H9 (cell line): ENCODE measurements around the gene TPD52L1. TPM values are rescaled to one million over a fixed set of nuclear protein-coding genes. Genes with fewer than 3 reads are reported as not detected.

ENCODE experiments used
- DNase-seq: peaks from one replicate; pipeline ENCODE4 v3.0.0-alpha.2; 2017
- H2AFZ ChIP-seq: one replicate; pipeline ENCODE4 v1.6.1; 2013; ENCODE audit warnings: mild to moderate bottlenecking, low read length, control low read depth, moderate library complexity
- H2AK5ac ChIP-seq: 2 replicates; pipeline ENCODE4 v1.6.1; 2013; ENCODE audit warnings: low read length, control low read depth, mixed read lengths; ENCODE audit not compliant: insufficient read length
- H2BK120ac ChIP-seq: one replicate; pipeline ENCODE4 v1.6.1; 2013; ENCODE audit warnings: low read depth, mild to moderate bottlenecking, low read length, control low read depth, inconsistent platforms; ENCODE audit not compliant: poor library complexity, severe bottlenecking
- H2BK12ac ChIP-seq: 2 replicates; pipeline ENCODE4 v1.6.1; 2013; ENCODE audit warnings: low read length, control low read depth, mixed read lengths, low read depth; ENCODE audit not compliant: insufficient read length
- H2BK15ac ChIP-seq: 2 replicates; pipeline ENCODE4 v1.6.1; 2013; ENCODE audit warnings: low read depth, low read length, control low read depth
- H2BK20ac ChIP-seq: one replicate; pipeline ENCODE4 v1.6.1; 2013; ENCODE audit warnings: low read depth, mild to moderate bottlenecking, low read length, control low read depth, inconsistent platforms; ENCODE audit not compliant: poor library complexity, severe bottlenecking
- H2BK5ac ChIP-seq: 2 replicates; pipeline ENCODE4 v1.6.1; 2013; ENCODE audit warnings: low read length, control low read depth, mixed read lengths; ENCODE audit not compliant: insufficient read length
- H3K14ac ChIP-seq: 2 replicates; pipeline ENCODE4 v1.6.1; 2013; ENCODE audit warnings: low read length, control low read depth; ENCODE audit not compliant: insufficient read depth
- H3K18ac ChIP-seq: 2 replicates; pipeline ENCODE4 v1.6.1; 2013; ENCODE audit warnings: low read depth, mild to moderate bottlenecking, mixed read lengths, low read length, control low read depth; ENCODE audit not compliant: insufficient read length
- H3K23ac ChIP-seq: 2 replicates; pipeline ENCODE4 v1.6.1; 2013; ENCODE audit warnings: low read length, control low read depth, mixed read lengths, low read depth; ENCODE audit not compliant: insufficient read length
- H3K23me2 ChIP-seq: 2 replicates; pipeline ENCODE4 v1.6.1; 2013; ENCODE audit warnings: low read depth, mild to moderate bottlenecking, mixed read lengths, low read length, control low read depth; ENCODE audit not compliant: insufficient read length, poor library complexity, severe bottlenecking
- H3K27ac ChIP-seq: 2 replicates; pipeline ENCODE4 v1.5.1; 2013; ENCODE audit warnings: low read length, control low read depth, mixed read lengths, low read depth; ENCODE audit not compliant: insufficient read length
- H3K27me3 ChIP-seq: 2 replicates; pipeline ENCODE4 v1.6.1; 2013; ENCODE audit warnings: low read length, control low read depth, inconsistent platforms; ENCODE audit not compliant: insufficient read depth
- H3K4ac ChIP-seq: 2 replicates; pipeline ENCODE4 v1.6.1; 2013; ENCODE audit warnings: low read depth, mild to moderate bottlenecking, control low read depth, inconsistent platforms, low read length, moderate library complexity
- H3K4me1 ChIP-seq: 2 replicates; pipeline ENCODE4 v1.6.1; 2013; ENCODE audit warnings: low read length, control low read depth, inconsistent platforms; ENCODE audit not compliant: insufficient read depth
- H3K4me2 ChIP-seq: 2 replicates; pipeline ENCODE4 v1.6.1; 2013; ENCODE audit warnings: low read length, control low read depth, mixed read lengths; ENCODE audit not compliant: insufficient read length, insufficient read depth
- H3K56ac ChIP-seq: 2 replicates; pipeline ENCODE4 v1.6.1; 2013; ENCODE audit warnings: low read depth, mild to moderate bottlenecking, mixed read lengths, low read length, control low read depth; ENCODE audit not compliant: insufficient read length
- H3K79me1 ChIP-seq: 2 replicates; pipeline ENCODE4 v1.6.1; 2013; ENCODE audit warnings: low read depth, mild to moderate bottlenecking, moderate library complexity, low read length, control low read depth, inconsistent platforms; ENCODE audit not compliant: insufficient read depth, poor library complexity, severe bottlenecking
- H3K79me2 ChIP-seq: 2 replicates; pipeline ENCODE4 v1.6.1; 2013; ENCODE audit warnings: low read length, control low read depth, inconsistent platforms; ENCODE audit not compliant: insufficient read depth
- H3K9ac ChIP-seq: 2 replicates; pipeline ENCODE4 v1.6.1; 2013; ENCODE audit warnings: low read length, control low read depth, mixed read lengths; ENCODE audit not compliant: insufficient read length; ENCODE audit errors: extremely low read depth
- H3K9me3 ChIP-seq: one replicate; pipeline ENCODE4 v1.6.1; 2013; ENCODE audit warnings: low read depth, low read length, inconsistent platforms; ENCODE audit not compliant: control insufficient read depth
- H3T11ph ChIP-seq: one replicate; pipeline ENCODE4 v1.6.1; 2013; ENCODE audit warnings: mild to moderate bottlenecking, low read length, control low read depth, inconsistent platforms
- H4K20me1 ChIP-seq: one replicate; pipeline ENCODE4 v1.6.1; 2013; ENCODE audit not compliant: control insufficient read depth, insufficient read length, insufficient read depth
- H4K5ac ChIP-seq: 2 replicates; pipeline ENCODE4 v1.6.1; 2013; ENCODE audit warnings: low read depth, mild to moderate bottlenecking, mixed read lengths, low read length, control low read depth; ENCODE audit not compliant: insufficient read length
- H4K8ac ChIP-seq: replicated peaks from 2 replicates; pipeline ENCODE4 v1.6.1; 2013; ENCODE audit warnings: low read length, control low read depth, mixed read lengths, low read depth; ENCODE audit not compliant: insufficient read length
- H4K91ac ChIP-seq: 2 replicates; pipeline ENCODE4 v1.6.1; 2013; ENCODE audit warnings: low read depth, mild to moderate bottlenecking, moderate library complexity, mixed read lengths, low read length, control low read depth; ENCODE audit not compliant: insufficient read length
- H3K27ac Mint-ChIP-seq, 3 experiments: 2 replicates in 2 of 3; 3 replicates in 1 of 3; pipeline ENCODE4 v1.8.0; 2020 to 2021; ENCODE audit warnings: mixed read lengths in 3 of 3, mild to moderate bottlenecking in 1 of 3, moderate library complexity in 1 of 3
- H3K27me3 Mint-ChIP-seq: 2 replicates; pipeline ENCODE4 v1.8.0; 2021; ENCODE audit warnings: low read depth, mild to moderate bottlenecking, moderate library complexity, mixed read lengths
- H3K36me3 Mint-ChIP-seq, 3 experiments: 2 replicates in 2 of 3; 3 replicates in 1 of 3; pipeline ENCODE4 v1.8.0; 2020 to 2021; ENCODE audit warnings: low read depth in 3 of 3, mixed read lengths in 3 of 3; ENCODE audit not compliant: insufficient read depth in 1 of 3
- H3K4me1 Mint-ChIP-seq, 2 experiments: 2 replicates each; pipeline ENCODE4 v1.8.0; 2020; ENCODE audit warnings: mixed read lengths in 2 of 2
- H3K4me3 Mint-ChIP-seq, 2 experiments: 2 replicates in 1 of 2; 3 replicates in 1 of 2; pipeline ENCODE4 v1.8.0; 2020 to 2021; ENCODE audit warnings: mild to moderate bottlenecking in 2 of 2, mixed read lengths in 2 of 2, moderate library complexity in 1 of 2
- H3K9me3 Mint-ChIP-seq, 2 experiments: 2 replicates in 1 of 2; 3 replicates in 1 of 2; pipeline ENCODE4 v1.8.0; 2020; ENCODE audit warnings: mild to moderate bottlenecking in 2 of 2, mixed read lengths in 2 of 2, moderate library complexity in 1 of 2
- WGBS: extraction: QIAGEN DNeasy Blood & Tissue Kit; methylation state at CpG from one replicate; pipeline ENCODE4 v1.1.7; 2013; ENCODE audit warnings: missing lambda C conversion rate, low lambda C conversion rate, mixed read lengths; ENCODE audit not compliant: insufficient read length; ENCODE audit errors: extremely low coverage; 5-methylcytosine and 5-hydroxymethylcytosine counted together
- total RNA-seq: library from RNA; stranded (reverse); gene quantifications from 2 replicates; pipeline ENCODE4 v1.2.1, GENCODE V29; 2021
- TF ChIP-seq, protein P1 (sequence below): fragments of 200-600 bp; sonication (generic); conservative IDR thresholded peaks from 3 replicates; pipeline ENCODE4 v1.8.0; 2021; ENCODE audit warnings: antibody characterized with exemption, mild to moderate bottlenecking

The TPD52L1 gene
- total RNA-seq, 1 experiment from 2014 or later = 6.6 TPM

- Mint-ChIP-seq H3K4me3 (no peak overlapping the region), H3K27ac (no peak overlapping the region), H3K4me1 (peaks cover 17 to 19% of the 10 kb centered on the region in 2 experiments)
Observed at GRCh38 chr6:125248136-125248535, 94.6 kb downstream of the TPD52L1 start.

More at GRCh38 chr6:125248136-125248535, 94.6 kb downstream of the TPD52L1 start:
- no peaks in the 10 kb centered on the region for H4K20me1 ChIP-seq
- H2BK15ac ChIP-seq = no peak overlapping the region
- H3K9me3 ChIP-seq = no peaks in the 10 kb centered on the region
- H3K23me2 ChIP-seq = no peaks in the 10 kb centered on the region
- no peak overlapping the region for H3K18ac ChIP-seq
- no peak overlapping the region for H2BK12ac ChIP-seq
- H3K36me3 Mint-ChIP-seq = no peaks in the 10 kb centered on the region
- TF ChIP-seq, protein P1, sequence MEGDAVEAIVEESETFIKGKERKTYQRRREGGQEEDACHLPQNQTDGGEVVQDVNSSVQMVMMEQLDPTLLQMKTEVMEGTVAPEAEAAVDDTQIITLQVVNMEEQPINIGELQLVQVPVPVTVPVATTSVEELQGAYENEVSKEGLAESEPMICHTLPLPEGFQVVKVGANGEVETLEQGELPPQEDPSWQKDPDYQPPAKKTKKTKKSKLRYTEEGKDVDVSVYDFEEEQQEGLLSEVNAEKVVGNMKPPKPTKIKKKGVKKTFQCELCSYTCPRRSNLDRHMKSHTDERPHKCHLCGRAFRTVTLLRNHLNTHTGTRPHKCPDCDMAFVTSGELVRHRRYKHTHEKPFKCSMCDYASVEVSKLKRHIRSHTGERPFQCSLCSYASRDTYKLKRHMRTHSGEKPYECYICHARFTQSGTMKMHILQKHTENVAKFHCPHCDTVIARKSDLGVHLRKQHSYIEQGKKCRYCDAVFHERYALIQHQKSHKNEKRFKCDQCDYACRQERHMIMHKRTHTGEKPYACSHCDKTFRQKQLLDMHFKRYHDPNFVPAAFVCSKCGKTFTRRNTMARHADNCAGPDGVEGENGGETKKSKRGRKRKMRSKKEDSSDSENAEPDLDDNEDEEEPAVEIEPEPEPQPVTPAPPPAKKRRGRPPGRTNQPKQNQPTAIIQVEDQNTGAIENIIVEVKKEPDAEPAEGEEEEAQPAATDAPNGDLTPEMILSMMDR = no peak
- DNase-seq = no peak
- H3K4ac ChIP-seq = no peak overlapping the region
- no CpG with 5 or more reads among the region's 7 CpGs for WGBS
- no peak overlapping the region for H2AFZ ChIP-seq
- H4K5ac ChIP-seq = no peak overlapping the region
- H3K4me2 ChIP-seq = no peak overlapping the region
- no peaks in the 10 kb centered on the region for H3K27me3 Mint-ChIP-seq
- no peaks in the 10 kb centered on the region for H3K79me2 ChIP-seq
- H3K23ac ChIP-seq = no peak overlapping the region
- H3T11ph ChIP-seq = no peak overlapping the region
- no peaks in the 10 kb centered on the region for H3K79me1 ChIP-seq
- no peak overlapping the region for H2BK20ac ChIP-seq
- no peak overlapping the region for H2BK120ac ChIP-seq
- no peaks in the 10 kb centered on the region; the same call in 1 of the 2 replicates for H3K4me1 ChIP-seq
- no peak overlapping the region for H4K8ac ChIP-seq
- H2AK5ac ChIP-seq = no peak overlapping the region
- no peak overlapping the region for H3K56ac ChIP-seq
- H3K9ac ChIP-seq = no peak overlapping the region
- no peak overlapping the region for H2BK5ac ChIP-seq
- no peak overlapping the region for H3K27ac ChIP-seq
- no peak overlapping the region for H3K14ac ChIP-seq
- H4K91ac ChIP-seq = no peak overlapping the region
- no peaks in the 10 kb centered on the region; a peak in 1 of 5 replicates for H3K9me3 Mint-ChIP-seq
- H3K27me3 ChIP-seq = no peaks in the 10 kb centered on the region
